GM06990 (cell line): ENCODE measurements around the gene ETV2.

Experiments used
- DNase-seq: peaks from one replicate; pipeline ENCODE4 v3.0.0-alpha.2; 2011; ENCODE audit not compliant: insufficient read length; ENCODE audit errors: extremely low read depth
- H3K27me3 ChIP-seq: replicated peaks from 2 replicates; pipeline ENCODE4 v1.6.0; 2011; ENCODE audit warnings: low read length; ENCODE audit not compliant: control insufficient read depth, insufficient read depth
- H3K36me3 ChIP-seq: 2 replicates; pipeline ENCODE4 v1.5.1; 2011; ENCODE audit warnings: low read length; ENCODE audit not compliant: control insufficient read depth, insufficient read depth
- H3K4me3 ChIP-seq: replicated peaks from 2 replicates; pipeline ENCODE4 v1.5.1; 2011; ENCODE audit warnings: low read depth, mild to moderate bottlenecking, control low read depth, low read length
- TF ChIP-seq, protein P1 (sequence below): IDR thresholded peaks from 2 replicates; pipeline ENCODE4 v1.5.1; 2011; ENCODE audit warnings: low read length, control low read depth, mild to moderate bottlenecking, inconsistent platforms; ENCODE audit not compliant: insufficient read depth, poor library complexity, severe bottlenecking

Gene ETV2

DNA sequence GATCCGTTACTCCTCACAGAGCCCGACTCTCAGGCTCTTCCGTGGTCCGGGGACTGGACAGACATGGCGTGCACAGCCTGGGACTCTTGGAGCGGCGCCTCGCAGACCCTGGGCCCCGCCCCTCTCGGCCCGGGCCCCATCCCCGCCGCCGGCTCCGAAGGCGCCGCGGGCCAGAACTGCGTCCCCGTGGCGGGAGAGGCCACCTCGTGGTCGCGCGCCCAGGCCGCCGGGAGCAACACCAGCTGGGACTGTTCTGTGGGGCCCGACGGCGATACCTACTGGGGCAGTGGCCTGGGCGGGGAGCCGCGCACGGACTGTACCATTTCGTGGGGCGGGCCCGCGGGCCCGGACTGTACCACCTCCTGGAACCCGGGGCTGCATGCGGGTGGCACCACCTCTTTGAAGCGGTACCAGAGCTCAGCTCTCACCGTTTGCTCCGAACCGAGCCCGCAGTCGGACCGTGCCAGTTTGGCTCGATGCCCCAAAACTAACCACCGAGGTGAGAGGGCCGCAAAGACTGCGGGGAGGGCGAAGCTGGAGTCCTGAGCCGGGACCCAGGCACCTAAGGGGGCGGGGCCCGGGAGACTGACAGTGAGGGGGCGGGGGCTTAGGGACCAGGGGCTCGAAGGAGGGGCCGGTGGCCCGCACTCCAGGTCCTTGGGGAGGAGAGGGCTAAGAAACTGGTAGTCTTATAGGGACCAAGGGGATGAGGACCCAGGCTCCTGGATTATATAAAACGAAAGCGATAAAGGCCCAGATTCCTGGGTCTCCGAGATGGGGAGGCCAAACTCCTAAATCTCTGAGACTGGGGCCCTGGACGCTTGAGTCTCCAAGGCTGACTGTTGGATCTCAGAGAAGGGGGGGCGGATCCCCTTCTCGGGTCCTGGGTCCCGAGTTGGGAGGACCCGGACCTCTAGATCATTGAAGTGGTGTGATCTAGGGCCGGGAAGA lies 2.0 kb downstream of the ETV2 start:
- DNase-seq = peak; percentile 95
- TF ChIP-seq, protein P1, sequence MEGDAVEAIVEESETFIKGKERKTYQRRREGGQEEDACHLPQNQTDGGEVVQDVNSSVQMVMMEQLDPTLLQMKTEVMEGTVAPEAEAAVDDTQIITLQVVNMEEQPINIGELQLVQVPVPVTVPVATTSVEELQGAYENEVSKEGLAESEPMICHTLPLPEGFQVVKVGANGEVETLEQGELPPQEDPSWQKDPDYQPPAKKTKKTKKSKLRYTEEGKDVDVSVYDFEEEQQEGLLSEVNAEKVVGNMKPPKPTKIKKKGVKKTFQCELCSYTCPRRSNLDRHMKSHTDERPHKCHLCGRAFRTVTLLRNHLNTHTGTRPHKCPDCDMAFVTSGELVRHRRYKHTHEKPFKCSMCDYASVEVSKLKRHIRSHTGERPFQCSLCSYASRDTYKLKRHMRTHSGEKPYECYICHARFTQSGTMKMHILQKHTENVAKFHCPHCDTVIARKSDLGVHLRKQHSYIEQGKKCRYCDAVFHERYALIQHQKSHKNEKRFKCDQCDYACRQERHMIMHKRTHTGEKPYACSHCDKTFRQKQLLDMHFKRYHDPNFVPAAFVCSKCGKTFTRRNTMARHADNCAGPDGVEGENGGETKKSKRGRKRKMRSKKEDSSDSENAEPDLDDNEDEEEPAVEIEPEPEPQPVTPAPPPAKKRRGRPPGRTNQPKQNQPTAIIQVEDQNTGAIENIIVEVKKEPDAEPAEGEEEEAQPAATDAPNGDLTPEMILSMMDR = no peak
- H3K27me3 ChIP-seq = no peaks in the 10 kb centered on the region
- no peaks in the 10 kb centered on the region for H3K36me3 ChIP-seq
- peak overlapping the region; percentile 64 for H3K4me3 ChIP-seq

DNA sequence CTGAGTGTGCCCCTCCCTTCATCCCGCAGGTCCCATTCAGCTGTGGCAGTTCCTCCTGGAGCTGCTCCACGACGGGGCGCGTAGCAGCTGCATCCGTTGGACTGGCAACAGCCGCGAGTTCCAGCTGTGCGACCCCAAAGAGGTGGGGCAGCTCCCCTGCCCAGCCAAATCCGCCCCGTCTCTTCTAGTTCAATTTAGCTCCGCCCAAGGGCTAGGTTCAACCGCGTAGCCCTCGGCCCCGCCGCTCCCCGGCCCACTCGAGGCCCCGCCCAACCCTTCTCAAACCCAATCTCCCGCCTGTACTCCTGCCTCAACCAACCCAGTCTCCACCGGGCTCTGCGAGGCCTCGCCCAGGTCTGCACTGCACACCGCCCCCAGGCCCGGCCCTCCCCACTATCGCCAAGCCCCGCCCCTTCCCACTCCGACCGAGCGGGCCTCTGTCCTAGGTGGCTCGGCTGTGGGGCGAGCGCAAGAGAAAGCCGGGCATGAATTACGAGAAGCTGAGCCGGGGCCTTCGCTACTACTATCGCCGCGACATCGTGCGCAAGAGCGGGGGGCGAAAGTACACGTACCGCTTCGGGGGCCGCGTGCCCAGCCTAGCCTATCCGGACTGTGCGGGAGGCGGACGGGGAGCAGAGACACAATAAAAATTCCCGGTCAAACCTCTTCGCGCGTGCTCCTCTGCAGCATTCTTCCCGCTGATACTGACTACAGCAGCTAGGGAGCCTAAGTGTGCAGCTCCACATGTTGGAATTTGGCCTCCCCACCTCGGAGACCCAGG lies 2.9 kb downstream of the ETV2 start:
- peak; percentile 95 for DNase-seq
- Histone ChIP-seq H3K36me3 (no peaks in the 10 kb centered on the region), H3K27me3 (no peaks in the 10 kb centered on the region), H3K4me3 (peak overlapping the region; percentile 64)
- TF ChIP-seq, protein P1 = no peak

DNA sequence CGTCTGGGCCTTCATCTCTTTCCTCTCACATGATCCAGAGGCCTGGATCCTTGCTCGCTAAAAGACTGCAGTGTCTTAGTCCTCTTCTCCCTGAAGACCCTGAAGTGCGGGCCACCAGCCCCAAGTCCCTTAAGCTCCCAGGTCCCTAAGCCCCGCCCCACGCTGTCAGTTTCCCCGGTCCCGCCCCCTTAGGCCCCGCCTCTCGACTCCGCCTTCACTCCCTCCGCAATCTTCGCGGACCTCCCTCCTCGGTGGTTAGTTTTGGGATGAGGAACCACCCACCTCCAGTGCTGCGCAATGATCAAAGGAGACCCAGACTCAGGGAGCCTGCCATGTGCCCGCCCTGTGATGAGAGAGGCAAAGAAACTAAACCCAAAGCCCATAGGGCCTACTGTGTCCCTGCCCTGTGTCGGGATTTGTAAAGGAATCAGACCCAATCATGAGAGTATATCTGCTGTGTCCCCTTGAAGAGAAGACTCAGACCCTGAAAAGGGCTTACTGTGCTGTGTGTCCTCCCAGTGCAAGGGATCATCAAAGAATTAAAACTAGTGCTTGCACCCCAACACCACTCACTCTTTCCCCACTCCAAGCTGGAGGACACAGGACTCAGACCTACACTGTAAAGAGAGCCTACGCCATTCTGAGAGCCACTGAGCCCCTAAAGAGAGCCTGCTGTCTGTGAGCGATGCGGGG lies 3.6 kb downstream of the ETV2 start:
- peak; percentile 70 for DNase-seq
- TF ChIP-seq, protein P1 = no peak
- Histone ChIP-seq H3K36me3 (no peaks in the 10 kb centered on the region; the same call in 1 of the 2 replicates), H3K27me3 (no peaks in the 10 kb centered on the region), H3K4me3 (peak overlapping the region; percentile 64)

DNA sequence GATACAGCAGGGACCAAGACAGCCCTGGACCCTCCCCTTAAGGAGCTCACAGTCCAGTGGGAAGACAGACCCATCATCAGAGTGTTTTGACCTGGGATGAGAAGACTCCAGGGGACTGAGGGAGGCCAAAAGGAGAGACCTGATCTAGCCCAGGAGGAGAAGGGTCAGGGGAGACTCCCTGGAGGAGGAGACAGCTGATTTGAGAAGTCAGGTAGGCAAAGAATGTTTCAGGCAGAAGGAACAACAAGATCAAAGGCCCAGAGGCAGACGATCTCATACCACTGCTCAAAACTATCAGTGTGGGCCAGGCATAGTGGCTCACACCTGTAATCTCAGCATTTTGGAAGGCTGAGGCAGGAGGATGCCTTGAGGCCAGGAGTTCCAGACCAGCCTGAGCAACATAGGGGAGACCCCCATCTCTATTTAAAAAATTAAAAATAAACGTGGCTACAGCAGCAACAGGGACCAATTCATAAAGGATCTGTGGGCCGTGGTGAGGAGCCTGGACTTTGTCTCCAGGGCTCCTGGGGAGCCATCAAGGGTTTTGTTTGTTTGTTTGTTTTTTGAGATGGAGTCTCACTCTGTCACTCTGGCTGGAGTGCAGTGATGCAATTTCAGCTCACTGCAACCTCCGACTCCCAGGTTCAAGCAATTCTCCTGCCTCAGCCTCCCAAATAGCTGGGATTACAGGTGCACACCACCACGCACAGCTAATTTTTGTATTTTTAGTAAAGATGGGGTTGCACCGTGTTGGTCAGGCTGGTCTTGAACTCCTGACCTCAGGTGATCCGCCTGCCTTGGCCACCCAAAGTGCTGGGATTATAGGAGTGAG lies 4.4 kb downstream of the ETV2 start:
- DNase-seq = no peak
- Histone ChIP-seq H3K36me3 (peaks cover under 1% of the 10 kb centered on the region; the same call in 1 of the 2 replicates), H3K27me3 (no peaks in the 10 kb centered on the region), H3K4me3 (no peak overlapping the region)
- TF ChIP-seq, protein P1 = no peak
